ENCODE measurements around the gene MAGEL2. TPM values are rescaled to one million over a fixed set of nuclear protein-coding genes. Genes with fewer than 3 reads are reported as not detected.

Gene MAGEL2
- total RNA-seq, 4 donors from 2014 or later: 0.14 to 4.5 (median 0.80) TPM; not detected in 1

- no peaks in the 10 kb centered on the region for H3K4me1 ChIP-seq
- H3K27ac ChIP-seq: no peak overlapping the region
- intact Hi-C loops (cut with DNase I; ENCODE audit: low total_unique reads) (no loop called here), in situ Hi-C loops (cut with MboI; ENCODE audit: low pct_ligation_motif_present in 1 of 4, low pct_unique_long_range_greater_than_20kb in 1 of 4, low sequenced_read_pairs in 3 of 4) (loop anchor here in 1 of 4 donors (25.0 kb wide), 1 partner anchor 228 kb away; no protein-coding TSS in a partner anchor)
- no peaks in the 10 kb centered on the region for H3K36me3 ChIP-seq
- no peak overlapping the region for H3K4me3 ChIP-seq
- no peak for DNase-seq
- H3K27me3 ChIP-seq: no peaks in the 10 kb centered on the region
- TF ChIP-seq POLR2AphosphoS5 (IDR thresholded peaks at IDR 0.05) (no peak), CTCF (IDR thresholded peaks at IDR 0.05) (no peak), POLR2A (IDR thresholded peaks at IDR 0.05) (no peak), EP300 (IDR thresholded peaks at IDR 0.05; ENCODE audit: low read depth) (no peak)
- WGBS, 2 donors (ENCODE audit: low coverage in 1 of 2): 62 to 80% methylated on average over 1 to 8 of the region's 8 CpGs
- H3K9me3 ChIP-seq: no peaks in the 10 kb centered on the region
These were observed 13.5 kb downstream of the MAGEL2 start for GRCh38 chr15:23634181-23634580.

- TF ChIP-seq EP300 (IDR thresholded peaks at IDR 0.05; ENCODE audit: low read depth) (no peak), CTCF (IDR thresholded peaks at IDR 0.05) (peak in 3 of 5 experiments; percentile 11 to 39 (median 33))
- Histone ChIP-seq H3K9me3 (no peaks in the 10 kb centered on the region), H3K4me1 (no peaks in the 10 kb centered on the region), H3K4me3 (no peak overlapping the region), H3K27me3 (no peaks in the 10 kb centered on the region), H3K27ac (no peak overlapping the region), H3K36me3 (no peaks in the 10 kb centered on the region)
- 22 to 29% methylated on average over 2 to 4 of the region's 4 CpGs for WGBS, 2 donors (ENCODE audit: low coverage in 1 of 2)
- DNase-seq: no peak
- intact Hi-C loops (cut with DNase I; ENCODE audit: low total_unique reads): no loop called here
- in situ Hi-C loops (cut with MboI; ENCODE audit: low pct_ligation_motif_present in 1 of 4, low pct_unique_long_range_greater_than_20kb in 1 of 4, low sequenced_read_pairs in 3 of 4): loop anchor here in 1 of 4 donors (25.0 kb wide), 1 partner anchor 233 kb away; no protein-coding TSS in a partner anchor
These were observed 18.3 kb downstream of the MAGEL2 start for GRCh38 chr15:23629234-23629805.

GRCh38 chr15:23628612-23629233 lies 18.9 kb downstream of the MAGEL2 start:
- no peak overlapping the region for H3K27ac ChIP-seq
- no peaks in the 10 kb centered on the region for H3K4me1 ChIP-seq
- no peak for TF ChIP-seq EP300 (IDR thresholded peaks at IDR 0.05; ENCODE audit: low read depth)
- TF ChIP-seq POLR2A (IDR thresholded peaks at IDR 0.05): no peak
- no peak for TF ChIP-seq CTCF (IDR thresholded peaks at IDR 0.05)
- TF ChIP-seq POLR2AphosphoS5 (IDR thresholded peaks at IDR 0.05): no peak
- intact Hi-C loops (cut with DNase I; ENCODE audit: low total_unique reads): no loop called here
- DNase-seq: no peak
- 45 to 62% methylated on average over 12 to 13 of the region's 13 CpGs for WGBS, 2 donors (ENCODE audit: low coverage in 1 of 2)
- in situ Hi-C loops (cut with MboI; ENCODE audit: low pct_ligation_motif_present in 1 of 4, low pct_unique_long_range_greater_than_20kb in 1 of 4, low sequenced_read_pairs in 3 of 4): loop anchor here in 1 of 4 donors (25.0 kb wide), 1 partner anchor 234 kb away; no protein-coding TSS in a partner anchor
- H3K9me3 ChIP-seq: no peaks in the 10 kb centered on the region
- no peaks in the 10 kb centered on the region for H3K27me3 ChIP-seq
- no peak overlapping the region for H3K4me3 ChIP-seq
- H3K36me3 ChIP-seq: no peaks in the 10 kb centered on the region

GRCh38 chr15:23616536-23616935 lies 31.1 kb downstream of the MAGEL2 start:
- 55 to 60% methylated on average over 8 to 10 of the region's 10 CpGs for WGBS, 2 donors (ENCODE audit: low coverage in 1 of 2)
- DNase-seq: no peak
- Histone ChIP-seq H3K27ac (no peak overlapping the region), H3K9me3 (no peaks in the 10 kb centered on the region), H3K27me3 (no peaks in the 10 kb centered on the region), H3K4me3 (no peak overlapping the region), H3K4me1 (no peaks in the 10 kb centered on the region), H3K36me3 (no peaks in the 10 kb centered on the region)
- in situ Hi-C loops (cut with MboI; ENCODE audit: low pct_ligation_motif_present in 1 of 4, low pct_unique_long_range_greater_than_20kb in 1 of 4, low sequenced_read_pairs in 3 of 4) (no loop called here), intact Hi-C loops (cut with DNase I; ENCODE audit: low total_unique reads) (no loop called here)
- TF ChIP-seq POLR2AphosphoS5 (IDR thresholded peaks at IDR 0.05) (no peak), CTCF (IDR thresholded peaks at IDR 0.05) (no peak), EP300 (IDR thresholded peaks at IDR 0.05; ENCODE audit: low read depth) (no peak), POLR2A (IDR thresholded peaks at IDR 0.05) (no peak)

Data from transverse colon (tissue), 4 donors.